ENCODE results near the gene ROBO4.

Gene ROBO4

GRCh38 chr11:124917115-124917637 is 19.5 kb upstream of the ROBO4 start:
- Histone ChIP-seq H3K27ac (ENCODE audit: low read length) (no peak overlapping the region), H3K36me3 (ENCODE audit: control insufficient read depth in 1 of 2, insufficient read depth in 2 of 2, low read length in 2 of 2) (no peaks in the 10 kb centered on the region), H3K27me3 (ENCODE audit: low read depth, low read length) (no peaks in the 10 kb centered on the region), H3K9me3 (ENCODE audit: control insufficient read depth in 1 of 2, low read length in 2 of 2) (no peaks in the 10 kb centered on the region), H3K4me1 (ENCODE audit: control insufficient read depth in 1 of 2, insufficient read depth in 2 of 2, low read length in 2 of 2) (peaks cover 0 to 12% of the 10 kb centered on the region in 2 donors), H3K4me3 (ENCODE audit: low read depth in 1 of 2, low read length in 2 of 2) (no peak overlapping the region)

- Histone ChIP-seq H3K27ac (ENCODE audit: low read length) (no peak overlapping the region), H3K4me1 (ENCODE audit: control insufficient read depth in 1 of 2, insufficient read depth in 2 of 2, low read length in 2 of 2) (peaks cover 0 to 9% of the 10 kb centered on the region in 2 donors), H3K9me3 (ENCODE audit: control insufficient read depth in 1 of 2, low read length in 2 of 2) (no peaks in the 10 kb centered on the region), H3K27me3 (ENCODE audit: low read depth, low read length) (no peaks in the 10 kb centered on the region), H3K36me3 (ENCODE audit: control insufficient read depth in 1 of 2, insufficient read depth in 2 of 2, low read length in 2 of 2) (no peaks in the 10 kb centered on the region), H3K4me3 (ENCODE audit: low read depth in 1 of 2, low read length in 2 of 2) (no peak overlapping the region)
Observed at GRCh38 chr11:124916370-124916710, 18.7 kb upstream of the ROBO4 start.

- Histone ChIP-seq H3K27ac (ENCODE audit: low read length) (no peak overlapping the region), H3K9me3 (ENCODE audit: control insufficient read depth in 1 of 2, low read length in 2 of 2) (peaks cover 0 to 3% of the 10 kb centered on the region in 2 donors), H3K4me1 (ENCODE audit: control insufficient read depth in 1 of 2, insufficient read depth in 2 of 2, low read length in 2 of 2) (peaks cover 0 to 3% of the 10 kb centered on the region in 2 donors), H3K27me3 (ENCODE audit: low read depth, low read length) (no peaks in the 10 kb centered on the region), H3K4me3 (ENCODE audit: low read depth in 1 of 2, low read length in 2 of 2) (no peak overlapping the region), H3K36me3 (ENCODE audit: control insufficient read depth in 1 of 2, insufficient read depth in 2 of 2, low read length in 2 of 2) (no peaks in the 10 kb centered on the region)
Observed at GRCh38 chr11:124915541-124916369, 18.1 kb upstream of the ROBO4 start.

- H3K27ac ChIP-seq (ENCODE audit: low read length) = no peak overlapping the region
- no peaks in the 10 kb centered on the region for H3K4me1 ChIP-seq (ENCODE audit: control insufficient read depth in 1 of 2, insufficient read depth in 2 of 2, low read length in 2 of 2)
- H3K36me3 ChIP-seq (ENCODE audit: control insufficient read depth in 1 of 2, insufficient read depth in 2 of 2, low read length in 2 of 2) = no peaks in the 10 kb centered on the region
- no peak overlapping the region for H3K4me3 ChIP-seq (ENCODE audit: low read depth in 1 of 2, low read length in 2 of 2)
- no peaks in the 10 kb centered on the region for H3K27me3 ChIP-seq (ENCODE audit: low read depth, low read length)
- no peaks in the 10 kb centered on the region for H3K9me3 ChIP-seq (ENCODE audit: control insufficient read depth in 1 of 2, low read length in 2 of 2)
Observed at GRCh38 chr11:124902616-124903015, 5.0 kb upstream of the ROBO4 start.

GRCh38 chr11:124900464-124900863 is 2.8 kb upstream of the ROBO4 start:
- Histone ChIP-seq H3K27ac (ENCODE audit: low read length) (no peak overlapping the region), H3K9me3 (ENCODE audit: control insufficient read depth in 1 of 2, low read length in 2 of 2) (no peaks in the 10 kb centered on the region), H3K4me3 (ENCODE audit: low read depth in 1 of 2, low read length in 2 of 2) (no peak overlapping the region), H3K36me3 (ENCODE audit: control insufficient read depth in 1 of 2, insufficient read depth in 2 of 2, low read length in 2 of 2) (no peaks in the 10 kb centered on the region), H3K4me1 (ENCODE audit: control insufficient read depth in 1 of 2, insufficient read depth in 2 of 2, low read length in 2 of 2) (no peaks in the 10 kb centered on the region), H3K27me3 (ENCODE audit: low read depth, low read length) (no peaks in the 10 kb centered on the region)

GRCh38 chr11:124899383-124900145 is 1.9 kb upstream of the ROBO4 start:
- no peaks in the 10 kb centered on the region for H3K36me3 ChIP-seq (ENCODE audit: control insufficient read depth in 1 of 2, insufficient read depth in 2 of 2, low read length in 2 of 2)
- no peaks in the 10 kb centered on the region for H3K4me1 ChIP-seq (ENCODE audit: control insufficient read depth in 1 of 2, insufficient read depth in 2 of 2, low read length in 2 of 2)
- H3K9me3 ChIP-seq (ENCODE audit: control insufficient read depth in 1 of 2, low read length in 2 of 2) = no peaks in the 10 kb centered on the region
- H3K27me3 ChIP-seq (ENCODE audit: low read depth, low read length) = no peaks in the 10 kb centered on the region
- no peak overlapping the region for H3K4me3 ChIP-seq (ENCODE audit: low read depth in 1 of 2, low read length in 2 of 2)
- peak overlapping the region; percentile 27 for H3K27ac ChIP-seq (ENCODE audit: low read length)

- Histone ChIP-seq H3K4me3 (ENCODE audit: low read depth in 1 of 2, low read length in 2 of 2) (no peak overlapping the region), H3K27me3 (ENCODE audit: low read depth, low read length) (no peaks in the 10 kb centered on the region)
Observed at GRCh38 chr11:124898711-124899110, 1.0 kb upstream of the ROBO4 start.

GRCh38 chr11:124898263-124898680 is 607 bp upstream of the ROBO4 start:
- no peaks in the 10 kb centered on the region for H3K27me3 ChIP-seq (ENCODE audit: low read depth, low read length)
- no peak overlapping the region for H3K27ac ChIP-seq (ENCODE audit: low read length)
- no peaks in the 10 kb centered on the region for H3K4me1 ChIP-seq (ENCODE audit: control insufficient read depth in 1 of 2, insufficient read depth in 2 of 2, low read length in 2 of 2)
- no peaks in the 10 kb centered on the region for H3K9me3 ChIP-seq (ENCODE audit: control insufficient read depth in 1 of 2, low read length in 2 of 2)
- no peak overlapping the region for H3K4me3 ChIP-seq (ENCODE audit: low read depth in 1 of 2, low read length in 2 of 2)
- H3K36me3 ChIP-seq (ENCODE audit: control insufficient read depth in 1 of 2, insufficient read depth in 2 of 2, low read length in 2 of 2) = no peaks in the 10 kb centered on the region

More at GRCh38 chr11:124898711-124899110, 1.0 kb upstream of the ROBO4 start:
- H3K4me1 ChIP-seq (ENCODE audit: control insufficient read depth in 1 of 2, insufficient read depth in 2 of 2, low read length in 2 of 2) = no peaks in the 10 kb centered on the region
- peak overlapping the region; percentile 27 for H3K27ac ChIP-seq (ENCODE audit: low read length)
- H3K9me3 ChIP-seq (ENCODE audit: control insufficient read depth in 1 of 2, low read length in 2 of 2) = no peaks in the 10 kb centered on the region
- no peaks in the 10 kb centered on the region for H3K36me3 ChIP-seq (ENCODE audit: control insufficient read depth in 1 of 2, insufficient read depth in 2 of 2, low read length in 2 of 2)

GRCh38 chr11:124896821-124897391 is 759 bp downstream of the ROBO4 start:
- Histone ChIP-seq H3K4me3 (ENCODE audit: low read depth in 1 of 2, low read length in 2 of 2) (peak overlapping the region; percentile 25 to 31), H3K4me1 (ENCODE audit: control insufficient read depth in 1 of 2, insufficient read depth in 2 of 2, low read length in 2 of 2) (no peaks in the 10 kb centered on the region), H3K27ac (ENCODE audit: low read length) (no peak overlapping the region), H3K9me3 (ENCODE audit: control insufficient read depth in 1 of 2, low read length in 2 of 2) (no peaks in the 10 kb centered on the region), H3K27me3 (ENCODE audit: low read depth, low read length) (no peaks in the 10 kb centered on the region), H3K36me3 (ENCODE audit: control insufficient read depth in 1 of 2, insufficient read depth in 2 of 2, low read length in 2 of 2) (no peaks in the 10 kb centered on the region)

- H3K9me3 ChIP-seq (ENCODE audit: control insufficient read depth in 1 of 2, low read length in 2 of 2) = no peaks in the 10 kb centered on the region
- no peaks in the 10 kb centered on the region for H3K36me3 ChIP-seq (ENCODE audit: control insufficient read depth in 1 of 2, insufficient read depth in 2 of 2, low read length in 2 of 2)
- H3K4me1 ChIP-seq (ENCODE audit: control insufficient read depth in 1 of 2, insufficient read depth in 2 of 2, low read length in 2 of 2) = no peaks in the 10 kb centered on the region
- no peaks in the 10 kb centered on the region for H3K27me3 ChIP-seq (ENCODE audit: low read depth, low read length)
- H3K27ac ChIP-seq (ENCODE audit: low read length) = no peak overlapping the region
- H3K4me3 ChIP-seq (ENCODE audit: low read depth in 1 of 2, low read length in 2 of 2) = no peak overlapping the region
Observed at GRCh38 chr11:124896071-124896750, 1.5 kb downstream of the ROBO4 start.
